NT2/D1 (cell line): ENCODE results near the gene KCNA1.

Experiments used
- SUZ12 ChIP-seq: IDR thresholded peaks from 2 replicates; pipeline ENCODE4 v1.6.1; 2011; ENCODE audit not compliant: insufficient read length, insufficient read depth; ENCODE audit errors: extremely low read depth
- YY1 ChIP-seq: IDR thresholded peaks from 2 replicates; pipeline ENCODE4 v1.6.1; 2011; ENCODE audit not compliant: insufficient read length, insufficient read depth
- ZNF274 ChIP-seq: IDR thresholded peaks from 2 replicates; pipeline ENCODE4 v1.6.1; 2011; ENCODE audit warnings: mild to moderate bottlenecking, low read depth, low read length

DNA sequence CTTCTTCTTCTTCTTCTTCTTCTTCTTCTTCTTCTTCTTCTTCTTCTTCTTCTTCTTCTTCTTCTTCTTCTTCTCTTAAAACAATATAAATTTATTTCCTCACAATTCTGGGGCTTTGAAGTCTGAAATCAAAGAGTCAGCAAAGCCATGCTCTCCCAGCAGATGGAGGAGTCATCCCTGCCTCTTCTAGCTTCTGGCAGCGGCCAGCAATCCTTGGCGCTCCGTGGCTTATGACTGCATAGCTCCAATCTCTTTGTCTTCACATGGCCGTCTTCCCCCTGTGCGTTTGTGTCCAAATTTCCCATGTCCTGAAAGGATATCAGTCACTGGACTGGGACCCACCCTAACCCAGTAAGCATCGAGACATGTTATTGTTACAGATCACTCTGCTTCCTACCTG, 22.9 kb downstream of the KCNA1 start:
- TF ChIP-seq SUZ12: no peak
- no peak for TF ChIP-seq YY1
- no peak for TF ChIP-seq ZNF274
